ENCODE measurements around the gene TM9SF4.
A peak's percentile ranks its signal among the peaks of the same experiment; 100 is the strongest.

Gene TM9SF4

GRCh38 chr20:32088759-32089158 is 20.8 kb upstream of the TM9SF4 start:
- H3K27ac ChIP-seq (ENCODE audit: low read length, poor library complexity, severe bottlenecking) = no peak overlapping the region
- no peaks in the 10 kb centered on the region for H3K9me3 ChIP-seq (ENCODE audit: control insufficient read depth, low read length)
- H3K18ac ChIP-seq (ENCODE audit: low read depth in 1 of 2, low read length in 2 of 2) = no peak overlapping the region
- no peak overlapping the region for H3K23ac ChIP-seq (ENCODE audit: low read length in 2 of 2)
- no peaks in the 10 kb centered on the region for H3K36me3 ChIP-seq (ENCODE audit: control insufficient read depth in 1 of 2, insufficient read depth in 2 of 2, low read depth in 1 of 2, low read length in 2 of 2)
- H2BK15ac ChIP-seq (ENCODE audit: low read depth, poor library complexity, severe bottlenecking) = no peak overlapping the region
- peaks cover 53 to 63% of the 10 kb centered on the region in 2 experiments for H3K27me3 ChIP-seq (ENCODE audit: control insufficient read depth in 1 of 2, insufficient read depth in 1 of 2, low read length in 2 of 2)
- H2AFZ ChIP-seq (ENCODE audit: low read depth, low read length) = no peak overlapping the region
- H4K8ac ChIP-seq (ENCODE audit: low read length) = no peak overlapping the region
- no peak overlapping the region for H2BK12ac ChIP-seq (ENCODE audit: low read length in 2 of 2)
- no peak overlapping the region for H3K4me2 ChIP-seq (ENCODE audit: low read length, poor library complexity, severe bottlenecking)
- 71% methylated on average over 3 of the region's 3 CpGs for WGBS
- no peak overlapping the region for H2BK120ac ChIP-seq (ENCODE audit: low read depth, low read length)
- H3K14ac ChIP-seq (ENCODE audit: low read length in 2 of 2) = no peak overlapping the region
- no peak overlapping the region for H2AK5ac ChIP-seq (ENCODE audit: low read length, severe bottlenecking)
- no peak overlapping the region for H4K91ac ChIP-seq (ENCODE audit: low read length)
- H3K4me3 ChIP-seq (ENCODE audit: insufficient read depth in 1 of 2, low read depth in 1 of 2, low read length in 2 of 2) = no peak overlapping the region
- H3K9ac ChIP-seq (ENCODE audit: low read length) = no peak overlapping the region
- no peak overlapping the region for H3K4ac ChIP-seq (ENCODE audit: low read depth in 1 of 2, low read length in 2 of 2)
- no peaks in the 10 kb centered on the region for H3K79me1 ChIP-seq (replicated peaks; ENCODE audit: low read length, poor library complexity, severe bottlenecking)
- H2BK5ac ChIP-seq (ENCODE audit: low read depth, low read length, poor library complexity, severe bottlenecking) = no peak overlapping the region
- H3K4me1 ChIP-seq (ENCODE audit: control insufficient read depth, insufficient read depth, low read depth, low read length) = no peaks in the 10 kb centered on the region
- DNase-seq = no peak

- Histone ChIP-seq H3K27me3 (ENCODE audit: control insufficient read depth in 1 of 2, insufficient read depth in 1 of 2, low read length in 2 of 2) (peaks cover 50 to 63% of the 10 kb centered on the region in 2 experiments), H2BK120ac (ENCODE audit: low read depth, low read length) (no peak overlapping the region), H3K36me3 (ENCODE audit: control insufficient read depth in 1 of 2, insufficient read depth in 2 of 2, low read depth in 1 of 2, low read length in 2 of 2) (no peaks in the 10 kb centered on the region), H2BK15ac (ENCODE audit: low read depth, poor library complexity, severe bottlenecking) (no peak overlapping the region), H2BK12ac (ENCODE audit: low read length in 2 of 2) (no peak overlapping the region), H3K4me2 (ENCODE audit: low read length, poor library complexity, severe bottlenecking) (no peak overlapping the region), H4K8ac (ENCODE audit: low read length) (no peak overlapping the region), H3K18ac (ENCODE audit: low read depth in 1 of 2, low read length in 2 of 2) (no peak overlapping the region), H3K14ac (ENCODE audit: low read length in 2 of 2) (no peak overlapping the region), H3K23ac (ENCODE audit: low read length in 2 of 2) (no peak overlapping the region), H3K9ac (ENCODE audit: low read length) (no peak overlapping the region), H4K91ac (ENCODE audit: low read length) (no peak overlapping the region), H3K27ac (ENCODE audit: low read length, poor library complexity, severe bottlenecking) (no peak overlapping the region), H2AFZ (ENCODE audit: low read depth, low read length) (no peak overlapping the region), H3K4me1 (ENCODE audit: control insufficient read depth, insufficient read depth, low read depth, low read length) (no peaks in the 10 kb centered on the region), H2BK5ac (ENCODE audit: low read depth, low read length, poor library complexity, severe bottlenecking) (no peak overlapping the region), H3K4ac (ENCODE audit: low read depth in 1 of 2, low read length in 2 of 2) (no peak overlapping the region), H3K9me3 (ENCODE audit: control insufficient read depth, low read length) (no peaks in the 10 kb centered on the region), H2AK5ac (ENCODE audit: low read length, severe bottlenecking) (no peak overlapping the region), H3K4me3 (ENCODE audit: insufficient read depth in 1 of 2, low read depth in 1 of 2, low read length in 2 of 2) (no peak overlapping the region), H3K79me1 (replicated peaks; ENCODE audit: low read length, poor library complexity, severe bottlenecking) (no peaks in the 10 kb centered on the region)
- 37% methylated on average over 5 of the region's 5 CpGs for WGBS
- DNase-seq = no peak
These were observed 19.7 kb upstream of the TM9SF4 start for GRCh38 chr20:32089637-32090362.

GRCh38 chr20:32091888-32092346 is 17.6 kb upstream of the TM9SF4 start:
- Histone ChIP-seq H2AK5ac (ENCODE audit: low read length, severe bottlenecking) (no peak overlapping the region), H3K27ac (ENCODE audit: low read length, poor library complexity, severe bottlenecking) (no peak overlapping the region), H2BK15ac (ENCODE audit: low read depth, poor library complexity, severe bottlenecking) (peak overlapping the region; percentile 56), H4K91ac (ENCODE audit: low read length) (no peak overlapping the region), H2BK120ac (ENCODE audit: low read depth, low read length) (no peak overlapping the region), H3K18ac (ENCODE audit: low read depth in 1 of 2, low read length in 2 of 2) (no peak overlapping the region), H3K79me1 (replicated peaks; ENCODE audit: low read length, poor library complexity, severe bottlenecking) (no peaks in the 10 kb centered on the region), H3K14ac (ENCODE audit: low read length in 2 of 2) (no peak overlapping the region), H3K27me3 (ENCODE audit: control insufficient read depth in 1 of 2, insufficient read depth in 1 of 2, low read length in 2 of 2) (peaks cover 46 to 56% of the 10 kb centered on the region in 2 experiments), H2AFZ (ENCODE audit: low read depth, low read length) (no peak overlapping the region), H3K36me3 (ENCODE audit: control insufficient read depth in 1 of 2, insufficient read depth in 2 of 2, low read depth in 1 of 2, low read length in 2 of 2) (no peaks in the 10 kb centered on the region), H3K4me3 (ENCODE audit: insufficient read depth in 1 of 2, low read depth in 1 of 2, low read length in 2 of 2) (no peak overlapping the region), H3K4me1 (ENCODE audit: control insufficient read depth, insufficient read depth, low read depth, low read length) (no peaks in the 10 kb centered on the region), H2BK5ac (ENCODE audit: low read depth, low read length, poor library complexity, severe bottlenecking) (no peak overlapping the region), H3K9ac (ENCODE audit: low read length) (no peak overlapping the region), H3K4ac (ENCODE audit: low read depth in 1 of 2, low read length in 2 of 2) (no peak overlapping the region), H4K8ac (ENCODE audit: low read length) (no peak overlapping the region), H3K9me3 (ENCODE audit: control insufficient read depth, low read length) (no peaks in the 10 kb centered on the region), H2BK12ac (ENCODE audit: low read length in 2 of 2) (no peak overlapping the region), H3K4me2 (ENCODE audit: low read length, poor library complexity, severe bottlenecking) (no peak overlapping the region), H3K23ac (ENCODE audit: low read length in 2 of 2) (no peak overlapping the region)
- WGBS = 6% methylated on average over 7 of the region's 7 CpGs
- peak; percentile 83 for DNase-seq

GRCh38 chr20:32098786-32099185 is 10.7 kb upstream of the TM9SF4 start:
- no peak overlapping the region for H3K23ac ChIP-seq (ENCODE audit: low read length in 2 of 2)
- no peaks in the 10 kb centered on the region for H3K79me1 ChIP-seq (replicated peaks; ENCODE audit: low read length, poor library complexity, severe bottlenecking)
- H3K9ac ChIP-seq (ENCODE audit: low read length) = no peak overlapping the region
- no peak overlapping the region for H3K14ac ChIP-seq (ENCODE audit: low read length in 2 of 2)
- H2BK12ac ChIP-seq (ENCODE audit: low read length in 2 of 2) = no peak overlapping the region
- no peak overlapping the region for H3K4ac ChIP-seq (ENCODE audit: low read depth in 1 of 2, low read length in 2 of 2)
- H3K18ac ChIP-seq (ENCODE audit: low read depth in 1 of 2, low read length in 2 of 2) = no peak overlapping the region
- no peak overlapping the region for H3K4me3 ChIP-seq (ENCODE audit: insufficient read depth in 1 of 2, low read depth in 1 of 2, low read length in 2 of 2)
- H2AK5ac ChIP-seq (ENCODE audit: low read length, severe bottlenecking) = no peak overlapping the region
- H3K36me3 ChIP-seq (ENCODE audit: control insufficient read depth in 1 of 2, insufficient read depth in 2 of 2, low read depth in 1 of 2, low read length in 2 of 2) = no peaks in the 10 kb centered on the region
- H2BK5ac ChIP-seq (ENCODE audit: low read depth, low read length, poor library complexity, severe bottlenecking) = no peak overlapping the region
- no peak overlapping the region for H3K27ac ChIP-seq (ENCODE audit: low read length, poor library complexity, severe bottlenecking)
- no peak overlapping the region for H2BK15ac ChIP-seq (ENCODE audit: low read depth, poor library complexity, severe bottlenecking)
- no peaks in the 10 kb centered on the region for H3K4me1 ChIP-seq (ENCODE audit: control insufficient read depth, insufficient read depth, low read depth, low read length)
- no peak for DNase-seq
- H3K27me3 ChIP-seq (ENCODE audit: control insufficient read depth in 1 of 2, insufficient read depth in 1 of 2, low read length in 2 of 2) = peaks cover 54 to 66% of the 10 kb centered on the region in 2 experiments
- no peak overlapping the region for H4K91ac ChIP-seq (ENCODE audit: low read length)
- H3K9me3 ChIP-seq (ENCODE audit: control insufficient read depth, low read length) = no peaks in the 10 kb centered on the region
- H2BK120ac ChIP-seq (ENCODE audit: low read depth, low read length) = no peak overlapping the region
- H2AFZ ChIP-seq (ENCODE audit: low read depth, low read length) = no peak overlapping the region
- WGBS = 81% methylated on average over 6 of the region's 6 CpGs
- H4K8ac ChIP-seq (ENCODE audit: low read length) = no peak overlapping the region
- no peak overlapping the region for H3K4me2 ChIP-seq (ENCODE audit: low read length, poor library complexity, severe bottlenecking)

All from mesenchymal stem cell (in vitro differentiated cells and primary cell).